ENCODE results near the gene WDR73. TPM values are rescaled to one million over a fixed set of nuclear protein-coding genes. Genes with fewer than 3 reads are reported as not detected.
"Not testable (repeated sequence)": the region's sequence is repeated elsewhere in the genome, so short reads cannot be mapped to it uniquely, and the experiment has no call there.

The WDR73 gene
- total RNA-seq, 4 donors from 2014 or later = 14.4 to 54.3 (median 39.3) TPM

DNA sequence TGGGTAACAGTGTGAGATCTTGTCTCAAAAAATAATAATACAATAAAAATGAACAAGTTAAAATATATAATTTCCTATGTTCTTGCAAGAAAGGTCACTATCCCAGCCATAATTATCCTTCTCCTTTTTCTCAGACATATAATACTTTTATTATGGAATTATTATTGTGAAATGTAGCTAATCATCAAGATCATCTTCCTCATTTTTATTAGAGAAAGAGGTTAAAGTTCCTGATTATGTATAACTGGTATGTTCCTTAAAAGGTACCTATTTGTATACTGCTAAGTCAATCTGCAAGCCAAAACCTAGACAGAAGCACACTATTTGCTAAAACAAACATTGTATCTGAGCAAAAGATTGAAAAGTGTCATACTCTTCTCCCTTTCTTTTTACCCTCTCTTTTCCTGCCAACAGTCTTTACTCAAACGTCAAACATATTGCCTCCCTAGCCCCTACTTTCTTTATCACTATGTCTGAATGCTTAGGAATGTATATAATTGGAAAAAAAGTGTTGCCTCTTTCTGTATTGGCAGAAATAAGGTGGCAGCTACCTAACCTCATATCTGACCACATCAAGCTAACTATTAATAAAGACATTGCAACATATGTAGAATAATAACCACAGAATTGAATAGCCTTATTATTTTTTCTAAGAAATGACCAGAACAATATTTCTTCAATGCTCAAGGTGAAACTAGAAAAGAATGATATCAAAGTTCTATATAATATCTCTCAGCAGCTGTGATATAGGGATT lies 43.3 kb upstream of the WDR73 start:
- Histone ChIP-seq H3K4me1 (no peaks in the 10 kb centered on the region), H3K4me3 (no peak overlapping the region), H3K27ac (no peak overlapping the region), H3K36me3 (no peaks in the 10 kb centered on the region), H3K9me3 (no peaks in the 10 kb centered on the region), H3K27me3 (no peaks in the 10 kb centered on the region)
- TF ChIP-seq, protein P1, sequence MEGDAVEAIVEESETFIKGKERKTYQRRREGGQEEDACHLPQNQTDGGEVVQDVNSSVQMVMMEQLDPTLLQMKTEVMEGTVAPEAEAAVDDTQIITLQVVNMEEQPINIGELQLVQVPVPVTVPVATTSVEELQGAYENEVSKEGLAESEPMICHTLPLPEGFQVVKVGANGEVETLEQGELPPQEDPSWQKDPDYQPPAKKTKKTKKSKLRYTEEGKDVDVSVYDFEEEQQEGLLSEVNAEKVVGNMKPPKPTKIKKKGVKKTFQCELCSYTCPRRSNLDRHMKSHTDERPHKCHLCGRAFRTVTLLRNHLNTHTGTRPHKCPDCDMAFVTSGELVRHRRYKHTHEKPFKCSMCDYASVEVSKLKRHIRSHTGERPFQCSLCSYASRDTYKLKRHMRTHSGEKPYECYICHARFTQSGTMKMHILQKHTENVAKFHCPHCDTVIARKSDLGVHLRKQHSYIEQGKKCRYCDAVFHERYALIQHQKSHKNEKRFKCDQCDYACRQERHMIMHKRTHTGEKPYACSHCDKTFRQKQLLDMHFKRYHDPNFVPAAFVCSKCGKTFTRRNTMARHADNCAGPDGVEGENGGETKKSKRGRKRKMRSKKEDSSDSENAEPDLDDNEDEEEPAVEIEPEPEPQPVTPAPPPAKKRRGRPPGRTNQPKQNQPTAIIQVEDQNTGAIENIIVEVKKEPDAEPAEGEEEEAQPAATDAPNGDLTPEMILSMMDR (IDR thresholded peaks at IDR 0.05) = no peak
- DNase-seq = no peak
- intact Hi-C loops (cut with DNase I; ENCODE audit: low total_unique reads) = no loop called here

DNA sequence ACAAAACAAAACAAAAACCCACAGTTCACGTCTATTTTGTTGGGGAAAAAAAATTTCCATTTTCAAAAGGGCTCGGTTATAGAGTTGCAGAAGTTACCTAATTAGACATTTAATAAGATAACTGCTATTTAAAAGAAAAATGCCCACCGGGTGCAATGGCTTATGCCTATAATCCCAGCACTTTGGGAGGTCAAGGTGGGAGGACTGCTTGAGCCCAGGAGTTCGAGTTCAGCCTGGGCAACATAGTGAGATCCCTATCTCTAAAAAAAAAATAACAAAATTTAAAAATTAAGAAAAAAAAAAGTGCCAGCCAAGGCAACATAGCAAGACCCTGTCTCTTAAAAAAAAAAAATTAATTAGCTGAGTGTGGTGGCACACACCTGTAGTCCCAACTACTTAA lies 42.7 kb upstream of the WDR73 start:
- Histone ChIP-seq H3K4me3 (no peak overlapping the region), H3K9me3 (no peaks in the 10 kb centered on the region), H3K27me3 (no peaks in the 10 kb centered on the region), H3K27ac (no peak overlapping the region), H3K36me3 (no peaks in the 10 kb centered on the region), H3K4me1 (no peaks in the 10 kb centered on the region)
- intact Hi-C loops (cut with DNase I; ENCODE audit: low total_unique reads) = no loop called here
- TF ChIP-seq, protein P1 (IDR thresholded peaks at IDR 0.05) = no peak
- TF ChIP-seq POLR2A (IDR thresholded peaks at IDR 0.05) = no peak
- no peak for DNase-seq

GRCh38 chr15:84690342-84690741 lies 36.3 kb upstream of the WDR73 start:
- TF ChIP-seq, protein P1 (IDR thresholded peaks at IDR 0.05) = no peak
- TF ChIP-seq POLR2A (IDR thresholded peaks at IDR 0.05) = no peak
- H3K36me3 ChIP-seq = no peaks in the 10 kb centered on the region
- intact Hi-C loops (cut with DNase I; ENCODE audit: low total_unique reads) = no loop called here

GRCh38 chr15:84689858-84690257 lies 35.8 kb upstream of the WDR73 start:
- DNase-seq = no peak
- Histone ChIP-seq H3K4me1 (no peaks in the 10 kb centered on the region), H3K4me3 (no peak overlapping the region), H3K9me3 (no peaks in the 10 kb centered on the region), H3K36me3 (no peaks in the 10 kb centered on the region), H3K27ac (no peak overlapping the region), H3K27me3 (no peaks in the 10 kb centered on the region)
- TF ChIP-seq, protein P1 (IDR thresholded peaks at IDR 0.05) = no peak
- TF ChIP-seq POLR2A (IDR thresholded peaks at IDR 0.05) = no peak
- intact Hi-C loops (cut with DNase I; ENCODE audit: low total_unique reads) = no loop called here

More at GRCh38 chr15:84690342-84690741, 36.3 kb upstream of the WDR73 start:
- no peaks in the 10 kb centered on the region for H3K9me3 ChIP-seq
- H3K27me3 ChIP-seq = no peaks in the 10 kb centered on the region
- no peak for DNase-seq
- no peaks in the 10 kb centered on the region for H3K4me1 ChIP-seq
- no peak overlapping the region for H3K4me3 ChIP-seq
- H3K27ac ChIP-seq = no peak overlapping the region

DNA sequence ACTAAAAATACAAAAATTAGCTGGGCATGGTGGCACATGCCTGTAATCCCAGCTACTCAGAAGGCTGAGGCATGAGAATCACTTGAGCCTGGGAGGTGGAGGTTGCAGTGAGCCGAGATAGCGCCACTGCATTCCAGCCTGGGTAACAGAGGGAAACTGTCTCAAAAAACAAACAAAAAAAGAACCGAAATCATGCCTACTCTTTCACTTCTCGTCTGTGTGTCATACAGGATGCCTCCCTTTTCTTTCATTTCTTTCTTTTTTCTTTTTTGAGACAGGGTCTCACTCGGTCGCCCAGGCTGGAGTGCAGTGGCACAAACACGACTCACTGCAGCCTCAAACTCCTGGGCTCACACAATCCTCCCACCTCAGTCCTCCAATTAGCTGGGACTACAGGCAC lies 32.4 kb upstream of the WDR73 start:
- H3K27me3 ChIP-seq; H3K27ac ChIP-seq; H3K9me3 ChIP-seq; DNase-seq; H3K36me3 ChIP-seq; H3K4me3 ChIP-seq; intact Hi-C loops (cut with DNase I; ENCODE audit: low total_unique reads); H3K4me1 ChIP-seq: not testable (repeated sequence)

Measured in uterus (tissue), 4 donors.